CD8-positive, alpha-beta memory T cell (primary cell): ENCODE results near the gene LYPD5. TPM values are rescaled to one million over a fixed set of nuclear protein-coding genes. Genes with fewer than 3 reads are reported as not detected.
"Not testable (repeated sequence)": the region's sequence is repeated elsewhere in the genome, so short reads cannot be mapped to it uniquely, and the experiment has no call there.

ENCODE experiments used
- CTCF ChIA-PET: fragments of 350-600 bp; sonication (Branson Sonifier 250); formaldehyde crosslinking; loops from one replicate; lab custom pipeline; 2021; ENCODE audit warnings: antibody characterized with exemption; lab: Charles Lee
- POLR2A ChIA-PET: fragments of 350-600 bp; sonication (Branson Sonifier 250); formaldehyde crosslinking; loops from one replicate; lab custom pipeline; 2021; ENCODE audit warnings: antibody characterized with exemption; lab: Charles Lee
- DNase-seq, 5 donors: peaks; one replicate each; pipeline versions ENCODE4 v3.0.0 to v3.0.0-alpha.2; 2020 to 2022; ENCODE audit warnings: mixed read lengths in 1 of 5
- H3K27ac ChIP-seq: one replicate; pipeline ENCODE4 v1.7.0; 2013; ENCODE audit warnings: low read depth, mild to moderate bottlenecking, low read length, moderate library complexity
- H3K27me3 ChIP-seq: 2 replicates; pipeline ENCODE4 v1.7.0; 2013; ENCODE audit warnings: low read length, mild to moderate bottlenecking; ENCODE audit not compliant: insufficient read depth, poor library complexity, severe bottlenecking
- H3K36me3 ChIP-seq: 2 replicates; pipeline ENCODE4 v1.7.0; 2013; ENCODE audit warnings: mild to moderate bottlenecking, low read length, moderate library complexity; ENCODE audit not compliant: insufficient read depth
- H3K4me1 ChIP-seq: 2 replicates; pipeline ENCODE4 v1.7.0; 2013; ENCODE audit warnings: mild to moderate bottlenecking, low read length, moderate library complexity; ENCODE audit not compliant: insufficient read depth
- H3K4me3 ChIP-seq: 2 replicates; pipeline ENCODE4 v1.7.0; 2013; ENCODE audit warnings: mild to moderate bottlenecking, low read length
- H3K9me3 ChIP-seq: 2 replicates; pipeline ENCODE4 v1.7.0; 2013; ENCODE audit warnings: mild to moderate bottlenecking, low read length
- H3K27ac Mint-ChIP-seq, 8 donors: one replicate each; pipeline ENCODE4 v1.8.0; 2020 to 2021; ENCODE audit warnings: mixed read lengths in 8 of 8, mild to moderate bottlenecking in 6 of 8, inconsistent platforms in 3 of 8, moderate library complexity in 3 of 8
- H3K27me3 Mint-ChIP-seq, 2 donors: one replicate each; pipeline ENCODE4 v1.8.0; 2020 to 2021; ENCODE audit warnings: mixed read lengths in 2 of 2, mild to moderate bottlenecking in 1 of 2, moderate library complexity in 1 of 2
- H3K36me3 Mint-ChIP-seq, 3 donors: one replicate each; pipeline ENCODE4 v1.8.0; 2020 to 2021; ENCODE audit warnings: mixed read lengths in 3 of 3, inconsistent platforms in 1 of 3, mild to moderate bottlenecking in 1 of 3
- H3K4me1 Mint-ChIP-seq, 3 donors: one replicate each; pipeline ENCODE4 v1.8.0; 2020 to 2021; ENCODE audit warnings: mixed read lengths in 3 of 3, inconsistent platforms in 1 of 3, mild to moderate bottlenecking in 1 of 3
- H3K4me3 Mint-ChIP-seq, 7 donors: one replicate each; pipeline ENCODE4 v1.8.0; 2020 to 2021; ENCODE audit warnings: mixed read lengths in 7 of 7, mild to moderate bottlenecking in 6 of 7, moderate library complexity in 4 of 7, inconsistent platforms in 2 of 7
- H3K9me3 Mint-ChIP-seq, 5 donors: one replicate each; pipeline ENCODE4 v1.8.0; 2020 to 2022; ENCODE audit warnings: mixed read lengths in 5 of 5, mild to moderate bottlenecking in 3 of 5, moderate library complexity in 2 of 5, inconsistent platforms in 1 of 5
- polyA plus RNA-seq: library from polyadenylated mRNA; unstranded; fragments of 300-500 nt; fragmentation: Illumina TruSeq; gene quantifications from one replicate; pipeline ENCODE4 v1.2.3, GENCODE V29; 2021
- total RNA-seq, 2 experiments: library from RNA; stranded (reverse); gene quantifications; one replicate each; pipeline ENCODE4 v1.2.3, GENCODE V29; 2021

The LYPD5 gene
- total and polyA plus RNA-seq, 3 experiments from 2014 or later: 0.68 to 0.80 TPM; not detected in 1

DNA sequence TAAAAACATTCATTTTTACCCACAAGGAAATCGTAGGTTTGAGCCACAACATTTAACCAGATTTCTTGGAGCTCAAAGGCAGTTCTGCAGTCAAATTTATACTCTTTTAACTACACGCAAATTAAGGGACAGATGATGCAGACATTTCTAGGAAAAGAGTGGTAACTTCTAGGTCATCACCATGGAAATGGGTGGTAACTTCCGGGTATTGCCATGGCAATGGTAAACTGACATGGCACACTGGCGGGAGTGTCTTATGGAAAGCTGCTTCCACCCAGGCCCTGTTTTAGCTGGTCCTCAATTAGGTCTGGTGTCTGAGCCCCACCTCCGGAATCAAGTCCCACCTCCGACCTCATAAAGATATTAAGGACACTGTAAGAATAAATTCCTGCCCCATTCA lies 10.4 kb upstream of the LYPD5 start:
- peaks cover 0 to 4% (median 0%) of the 10 kb centered on the region in 3 donors for H3K4me1 Mint-ChIP-seq
- POLR2A ChIA-PET: no interaction called here
- CTCF ChIA-PET: interaction anchor here (0.9 kb wide), 1 partner anchor 10 kb away, joined by 3 read pairs; no protein-coding TSS in a partner anchor

DNA sequence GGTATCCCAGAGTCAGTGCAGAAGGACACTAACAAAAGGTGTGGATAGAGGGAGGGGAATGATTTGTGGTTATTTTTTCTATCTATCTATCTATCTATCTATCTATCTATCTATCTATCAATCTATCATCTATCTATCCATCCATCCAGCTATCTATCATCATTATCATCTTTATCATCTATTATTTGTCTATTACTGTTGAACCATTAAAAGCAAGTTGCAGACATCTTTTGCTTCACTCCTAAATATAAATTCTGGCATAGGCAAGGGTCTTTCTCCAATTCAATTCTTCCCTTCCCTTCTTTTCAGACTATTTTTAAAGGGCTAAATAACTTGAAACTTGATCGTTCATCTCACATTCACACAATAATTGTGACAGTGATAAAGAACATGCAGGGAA lies 10.0 kb upstream of the LYPD5 start:
- no peak for DNase-seq
- Histone ChIP-seq H3K4me1 (no peaks in the 10 kb centered on the region), H3K9me3 (no peaks in the 10 kb centered on the region), H3K4me3 (no peak overlapping the region), H3K36me3 (no peaks in the 10 kb centered on the region), H3K27ac (no peak overlapping the region), H3K27me3 (no peaks in the 10 kb centered on the region)
- no peak overlapping the region for H3K4me3 Mint-ChIP-seq
- H3K36me3 Mint-ChIP-seq: no peaks in the 10 kb centered on the region
- peaks cover 0 to 4% (median 0%) of the 10 kb centered on the region in 3 donors for H3K4me1 Mint-ChIP-seq
- peaks cover 22 to 41% of the 10 kb centered on the region in 2 donors for H3K27me3 Mint-ChIP-seq
- CTCF ChIA-PET: interaction anchor here (0.9 kb wide), 1 partner anchor 11 kb away, joined by 3 read pairs; no protein-coding TSS in a partner anchor
- no peaks in the 10 kb centered on the region for H3K9me3 Mint-ChIP-seq
- H3K27ac Mint-ChIP-seq: peak overlapping the region in 2 of 8 donors; percentile 12 to 52
- POLR2A ChIA-PET: no interaction called here

More for the DNA sequence above, 10.4 kb upstream of the LYPD5 start:
- H3K36me3 ChIP-seq: no peaks in the 10 kb centered on the region
- H3K9me3 ChIP-seq: no peaks in the 10 kb centered on the region
- no peaks in the 10 kb centered on the region for H3K36me3 Mint-ChIP-seq
- no peaks in the 10 kb centered on the region for H3K27me3 ChIP-seq
- no peak overlapping the region for H3K4me3 ChIP-seq
- H3K9me3 Mint-ChIP-seq: no peaks in the 10 kb centered on the region
- no peaks in the 10 kb centered on the region for H3K4me1 ChIP-seq
- no peak overlapping the region for H3K4me3 Mint-ChIP-seq
- peaks cover 19 to 41% of the 10 kb centered on the region in 2 donors for H3K27me3 Mint-ChIP-seq
- H3K27ac ChIP-seq: no peak overlapping the region
- peak overlapping the region in 1 of 8 donors; percentile 13 for H3K27ac Mint-ChIP-seq
- no peak for DNase-seq

DNA sequence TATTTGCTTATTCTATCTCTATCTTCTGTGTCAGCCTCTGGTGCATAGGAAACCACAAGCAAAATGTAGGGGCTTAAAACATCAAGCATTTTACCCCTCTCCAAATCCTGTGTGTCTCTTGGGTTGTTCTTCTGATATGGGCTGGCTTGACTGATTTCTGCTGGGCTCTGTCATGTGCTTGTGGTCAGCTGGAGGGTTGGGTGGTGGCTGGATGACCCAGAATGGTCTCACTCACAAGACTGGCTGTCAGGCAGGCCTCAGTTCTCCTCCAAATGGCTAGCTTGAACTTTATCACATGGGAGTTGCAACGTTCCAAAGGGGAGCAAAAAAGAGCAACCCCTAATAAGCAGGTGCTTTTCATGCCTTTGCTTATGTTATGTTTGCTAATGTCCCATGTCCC lies 9.6 kb upstream of the LYPD5 start:
- Mint-ChIP-seq H3K4me1 (peaks cover 0 to 4% (median 0%) of the 10 kb centered on the region in 3 donors), H3K4me3 (no peak overlapping the region), H3K9me3 (no peaks in the 10 kb centered on the region), H3K36me3 (no peaks in the 10 kb centered on the region), H3K27me3 (peaks cover 18 to 41% of the 10 kb centered on the region in 2 donors), H3K27ac (no peak overlapping the region)
- Histone ChIP-seq H3K27me3 (no peaks in the 10 kb centered on the region), H3K27ac (no peak overlapping the region), H3K9me3 (no peaks in the 10 kb centered on the region), H3K4me3 (no peak overlapping the region), H3K4me1 (no peaks in the 10 kb centered on the region), H3K36me3 (no peaks in the 10 kb centered on the region)
- CTCF ChIA-PET: interaction anchor here (0.8 kb wide), 1 partner anchor 67 kb away, joined by 3 read pairs; no protein-coding TSS in a partner anchor
- POLR2A ChIA-PET: no interaction called here
- no peak for DNase-seq

DNA sequence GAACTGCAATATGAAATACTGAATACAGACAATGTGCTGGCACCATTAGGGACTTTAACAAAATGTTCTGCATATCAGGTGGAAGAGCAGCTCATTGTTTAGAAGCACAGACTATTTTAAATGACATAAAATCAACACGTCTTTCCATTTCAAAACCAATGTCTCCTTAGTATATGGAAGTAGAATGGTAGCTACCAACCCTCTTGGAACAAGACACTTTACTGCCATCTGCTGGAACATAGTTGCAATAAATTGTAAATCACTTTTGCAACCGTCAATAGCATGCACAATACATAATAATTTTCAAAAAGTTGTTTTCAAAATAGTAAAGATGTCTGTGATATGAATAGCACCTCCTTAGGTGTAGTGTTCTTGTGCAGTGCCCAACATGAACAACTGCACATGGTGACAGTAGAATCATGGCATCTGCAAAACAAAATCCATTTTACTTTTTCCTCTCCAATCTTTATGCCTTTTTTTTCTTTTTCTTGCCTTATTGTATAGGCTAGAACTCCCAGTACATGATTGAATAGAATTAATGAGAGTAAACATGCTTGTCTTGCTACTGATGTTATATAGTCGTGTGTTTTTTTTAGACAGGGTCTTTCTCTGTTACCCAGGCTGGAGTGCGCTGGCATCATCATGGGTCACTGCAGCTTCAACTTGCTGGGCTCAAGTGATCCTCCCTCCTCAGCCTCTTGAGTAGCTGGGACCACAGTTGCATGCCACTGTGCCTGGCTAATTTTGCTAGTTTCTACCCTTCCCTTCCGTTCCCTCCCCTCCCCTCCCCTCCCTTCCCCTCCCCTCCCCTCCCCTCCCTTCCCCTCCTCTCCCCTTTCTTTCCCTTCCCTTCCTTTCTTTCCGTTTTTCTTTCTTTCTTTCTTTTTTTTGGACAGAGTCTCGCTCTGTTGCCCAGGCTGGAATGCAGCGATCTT lies 7.8 kb upstream of the LYPD5 start:
- Mint-ChIP-seq H3K4me1 (peaks cover 0 to 4% (median 0%) of the 10 kb centered on the region in 3 donors), H3K4me3 (no peak overlapping the region), H3K27ac (no peak overlapping the region), H3K9me3 (no peaks in the 10 kb centered on the region), H3K36me3 (no peaks in the 10 kb centered on the region), H3K27me3 (peaks cover 20 to 38% of the 10 kb centered on the region in 2 donors)
- no peaks in the 10 kb centered on the region for H3K36me3 ChIP-seq
- no peaks in the 10 kb centered on the region for H3K27me3 ChIP-seq
- ChIA-PET POLR2A (no interaction called here), CTCF (interaction anchor here (0.6 to 5.2 kb wide), 9 partner anchors 9 to 253 kb away, joined by 3 to 31 read pairs (median 4); no protein-coding TSS in a partner anchor)
- DNase-seq: peak in 2 of 5 donors; percentile 31 to 40
- H3K9me3 ChIP-seq: no peaks in the 10 kb centered on the region
- no peak overlapping the region for H3K27ac ChIP-seq
- no peaks in the 10 kb centered on the region for H3K4me1 ChIP-seq
- H3K4me3 ChIP-seq: no peak overlapping the region

DNA sequence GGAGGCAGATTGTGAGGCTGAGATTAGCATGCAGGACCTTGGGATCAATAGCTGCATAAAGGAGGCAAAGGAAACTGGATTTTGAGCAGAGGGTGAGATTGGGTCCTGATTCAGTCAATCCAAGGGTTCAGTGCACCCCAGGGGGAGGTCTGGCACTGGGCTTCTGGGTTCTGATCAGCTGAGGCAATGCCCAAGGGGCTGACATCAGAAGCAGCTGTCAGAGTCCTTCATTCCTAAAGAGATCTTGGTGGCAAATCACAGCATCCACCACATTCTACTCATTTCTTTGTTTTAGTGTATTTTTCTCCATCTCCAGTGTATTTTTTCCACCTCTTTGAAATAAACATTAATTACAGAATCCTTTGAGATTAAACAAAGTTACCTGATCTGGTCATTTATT lies 5.4 kb upstream of the LYPD5 start:
- Mint-ChIP-seq H3K27ac (no peak overlapping the region), H3K4me1 (no peaks in the 10 kb centered on the region), H3K4me3 (no peak overlapping the region), H3K9me3 (no peaks in the 10 kb centered on the region), H3K36me3 (no peaks in the 10 kb centered on the region), H3K27me3 (peaks cover 15 to 23% of the 10 kb centered on the region in 2 donors)
- POLR2A ChIA-PET: no interaction called here
- Histone ChIP-seq H3K4me3 (no peak overlapping the region), H3K4me1 (no peaks in the 10 kb centered on the region), H3K27me3 (no peaks in the 10 kb centered on the region), H3K27ac (no peak overlapping the region), H3K36me3 (no peaks in the 10 kb centered on the region), H3K9me3 (no peaks in the 10 kb centered on the region)
- no peak for DNase-seq
- CTCF ChIA-PET: interaction anchor here (5.2 kb wide), 1 partner anchor 63 kb away, joined by 31 read pairs; no protein-coding TSS in a partner anchor

DNA sequence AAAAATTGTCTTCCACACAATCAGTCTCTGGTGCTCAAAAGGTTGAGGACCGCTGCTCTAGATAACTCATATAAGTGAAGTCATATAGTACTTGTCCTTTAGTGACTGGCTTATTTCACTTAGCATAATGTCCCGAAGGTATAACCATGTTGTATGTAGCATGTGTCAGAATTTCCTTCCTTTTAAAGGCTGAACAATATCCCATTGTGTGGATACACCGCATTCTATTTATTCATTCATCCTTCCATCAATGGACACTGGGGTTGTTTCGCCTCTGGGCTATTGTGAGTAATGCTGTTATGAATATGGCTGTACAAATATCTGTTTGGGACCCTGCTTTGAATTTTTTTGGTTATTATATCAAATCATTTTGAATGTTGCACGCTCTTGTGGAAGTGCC lies 4.6 kb upstream of the LYPD5 start:
- H3K27me3 Mint-ChIP-seq: peaks cover 15 to 23% of the 10 kb centered on the region in 2 donors
- H3K4me3 ChIP-seq: no peak overlapping the region
- no peak for DNase-seq
- H3K27ac ChIP-seq: no peak overlapping the region
- no peak overlapping the region for H3K27ac Mint-ChIP-seq
- H3K36me3 Mint-ChIP-seq: no peaks in the 10 kb centered on the region
- H3K4me1 ChIP-seq: no peaks in the 10 kb centered on the region
- ChIA-PET CTCF (interaction anchor here (5.2 kb wide), 1 partner anchor 62 kb away, joined by 31 read pairs; no protein-coding TSS in a partner anchor), POLR2A (no interaction called here)
- no peaks in the 10 kb centered on the region for H3K36me3 ChIP-seq
- H3K9me3 ChIP-seq: no peaks in the 10 kb centered on the region
- H3K4me1 Mint-ChIP-seq: no peaks in the 10 kb centered on the region
- no peaks in the 10 kb centered on the region for H3K9me3 Mint-ChIP-seq
- no peak overlapping the region for H3K4me3 Mint-ChIP-seq
- H3K27me3 ChIP-seq: no peaks in the 10 kb centered on the region

DNA sequence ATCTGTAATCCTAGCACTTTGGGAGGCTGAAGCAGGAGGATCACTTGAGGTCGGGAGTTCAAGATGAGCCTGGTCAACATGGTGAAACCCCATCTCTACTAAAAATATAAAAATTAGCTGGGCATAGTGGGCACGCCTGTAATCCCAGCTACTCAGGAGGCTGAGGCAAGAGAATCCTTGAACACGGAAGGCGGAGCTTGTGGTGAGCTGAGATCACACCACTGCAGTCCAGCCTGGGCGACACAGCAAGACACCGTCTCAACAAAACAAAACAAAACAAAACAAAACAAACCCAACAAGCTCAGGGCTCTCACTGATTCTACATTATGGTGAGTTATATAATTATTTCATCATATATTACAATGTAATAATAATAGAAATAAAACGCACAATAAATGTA lies 4.2 kb upstream of the LYPD5 start:
- H3K36me3 ChIP-seq, DNase-seq, H3K27me3 ChIP-seq, POLR2A ChIA-PET, H3K4me3 ChIP-seq, H3K4me1 ChIP-seq, H3K9me3 Mint-ChIP-seq, H3K36me3 Mint-ChIP-seq, H3K9me3 ChIP-seq, H3K27ac Mint-ChIP-seq, H3K4me1 Mint-ChIP-seq, H3K27ac ChIP-seq, H3K4me3 Mint-ChIP-seq: not testable (repeated sequence)
- H3K27me3 Mint-ChIP-seq: peaks cover 15 to 23% of the 10 kb centered on the region in 2 donors
- CTCF ChIA-PET: interaction anchor here (5.2 kb wide), 1 partner anchor 62 kb away, joined by 31 read pairs; no protein-coding TSS in a partner anchor

DNA sequence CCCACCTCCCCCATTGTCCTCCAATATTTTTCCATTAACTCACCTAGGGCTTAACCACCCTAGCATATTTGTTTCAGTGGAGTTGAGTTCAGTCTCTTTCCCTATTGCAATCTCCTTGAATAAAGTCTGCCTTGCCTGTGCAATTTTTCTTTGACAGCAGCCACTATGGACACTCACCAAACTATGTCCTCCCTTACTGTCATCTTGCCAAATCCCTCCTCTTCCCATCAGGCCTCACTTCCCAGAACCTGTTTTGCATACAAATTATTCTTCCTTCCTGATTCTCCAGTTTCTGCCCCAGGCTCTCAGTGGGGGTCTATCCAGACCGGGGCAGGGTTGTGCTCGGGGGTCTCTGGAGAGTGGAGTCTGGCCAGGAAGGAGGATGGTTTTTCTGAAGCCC lies 2.2 kb upstream of the LYPD5 start:
- H3K9me3 Mint-ChIP-seq: no peaks in the 10 kb centered on the region
- ChIA-PET POLR2A (no interaction called here), CTCF (no interaction called here)
- H3K27ac ChIP-seq: no peak overlapping the region
- no peak overlapping the region for H3K4me3 Mint-ChIP-seq
- no peaks in the 10 kb centered on the region for H3K27me3 ChIP-seq
- peaks cover 11 to 14% of the 10 kb centered on the region in 2 donors for H3K27me3 Mint-ChIP-seq
- H3K36me3 Mint-ChIP-seq: no peaks in the 10 kb centered on the region
- no peaks in the 10 kb centered on the region for H3K9me3 ChIP-seq
- peak overlapping the region in 1 of 8 donors; percentile 18 for H3K27ac Mint-ChIP-seq
- no peaks in the 10 kb centered on the region for H3K36me3 ChIP-seq
- no peak for DNase-seq
- H3K4me1 ChIP-seq: no peaks in the 10 kb centered on the region
- H3K4me3 ChIP-seq: no peak overlapping the region
- H3K4me1 Mint-ChIP-seq: peaks cover 0 to 5% (median 3%) of the 10 kb centered on the region in 3 donors
